Kidney capillary endothelial cell (primary cell): ENCODE results near the gene UROC1.

Experiments used
- DNase-seq: peaks from one replicate; pipeline ENCODE4 v3.0.0-alpha.2; 2018; ENCODE audit warnings: low spot score

The UROC1 gene

GRCh38 chr3:126440709-126440995, 76.9 kb downstream of the UROC1 start:
- no peak for DNase-seq

GRCh38 chr3:126439968-126440708, 77.4 kb downstream of the UROC1 start:
- no peak for DNase-seq

GRCh38 chr3:126439346-126439967, 78.1 kb downstream of the UROC1 start:
- no peak for DNase-seq

- no peak for DNase-seq
Measured at GRCh38 chr3:126438746-126439145, 78.8 kb downstream of the UROC1 start.

- DNase-seq = no peak
Measured at GRCh38 chr3:126438186-126438585, 79.4 kb downstream of the UROC1 start.

GRCh38 chr3:126436826-126437717, 80.5 kb downstream of the UROC1 start:
- no peak for DNase-seq

GRCh38 chr3:126435456-126436315, 81.9 kb downstream of the UROC1 start:
- no peak for DNase-seq

GRCh38 chr3:126434931-126435411, 82.6 kb downstream of the UROC1 start:
- DNase-seq = no peak

- no peak for DNase-seq
Measured at GRCh38 chr3:126434264-126434590, 83.3 kb downstream of the UROC1 start.

- no peak for DNase-seq
Measured at GRCh38 chr3:126433496-126434263, 83.9 kb downstream of the UROC1 start.

- DNase-seq = no peak
Measured at GRCh38 chr3:126433105-126433430, 84.5 kb downstream of the UROC1 start.

- DNase-seq = no peak
Measured at GRCh38 chr3:126432361-126433104, 85.0 kb downstream of the UROC1 start.
